Anterior cingulate cortex (tissue), 58 donors: ENCODE results near the gene KRTAP25-1.

Source experiments
- DNase-seq, 58 donors: peaks; one replicate each; lab custom pipeline; 2025; lab: John Stamatoyannopoulos, UW

Gene KRTAP25-1

DNA sequence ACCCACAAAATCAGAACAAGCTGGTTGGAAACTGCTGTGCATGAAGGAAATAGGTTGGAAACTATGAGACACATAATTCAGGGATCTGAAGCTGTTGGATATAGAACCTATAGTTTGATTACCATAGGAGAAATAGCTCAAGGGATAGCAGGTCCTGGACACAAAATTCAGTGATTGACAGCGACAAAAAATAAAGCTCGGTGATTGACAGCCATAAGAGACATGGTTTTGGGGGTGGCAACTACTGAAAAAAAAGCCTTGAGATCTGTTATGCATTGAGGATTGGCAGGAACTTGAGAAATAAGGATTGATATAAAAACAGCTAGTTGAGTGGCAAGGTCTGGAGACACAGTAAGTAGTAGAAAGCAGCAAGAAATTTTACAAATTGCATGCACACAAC is at the start of gene KRTAP25-1:
Gene KRTAP25-1, minus strand, starts transcription at position 300 of the 400 bp plus-strand sequence. Its CDS starts 24 bp downstream, at position 276.
- no peak for DNase-seq

DNA sequence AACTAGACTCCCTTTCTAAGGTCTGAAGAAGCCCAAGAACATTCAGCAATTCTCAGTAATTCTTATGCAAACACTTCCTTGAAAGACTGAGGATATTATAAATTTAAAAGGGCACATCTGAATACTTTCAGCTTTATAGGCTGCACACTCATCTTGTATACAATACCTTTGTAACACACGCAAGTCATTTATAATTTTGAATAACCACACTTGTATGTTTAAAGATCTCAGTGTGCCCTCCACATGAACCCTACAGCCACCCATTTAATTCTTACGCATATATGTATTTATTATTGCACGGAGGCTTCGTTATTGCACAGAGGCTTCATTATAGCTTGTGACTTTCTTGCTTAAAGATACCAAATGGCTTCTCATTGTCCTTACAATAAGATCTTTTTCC is 49.4 kb upstream of the KRTAP25-1 start:
- no peak for DNase-seq

- no peak for DNase-seq
Observed at GRCh38 chr21:30337772-30338171, 48.5 kb upstream of the KRTAP25-1 start.

DNA sequence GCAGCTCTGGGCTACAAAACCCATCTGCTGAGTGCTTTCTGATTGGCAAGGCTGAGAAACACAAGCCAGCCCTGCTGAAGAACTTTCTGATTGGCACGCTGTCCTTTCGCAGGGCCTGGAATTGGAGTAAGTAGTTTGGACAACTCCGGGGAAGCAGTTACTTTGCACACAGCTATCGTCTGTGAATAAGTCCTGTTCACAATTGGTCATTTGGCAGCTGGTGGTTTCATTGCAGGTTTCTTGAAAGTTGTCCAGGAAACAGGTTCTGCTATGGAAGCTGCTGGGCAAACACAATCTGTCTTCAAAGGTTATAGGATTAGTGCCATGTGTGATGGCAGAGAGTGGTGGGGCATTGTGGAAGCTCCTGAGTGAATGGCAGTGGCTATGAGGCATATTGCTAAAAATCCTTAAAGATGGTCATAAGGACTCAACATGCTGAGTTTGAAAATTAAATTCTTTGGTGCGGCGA is 48.0 kb upstream of the KRTAP25-1 start, which contains the start of gene KRTAP27-1:
Gene KRTAP27-1, minus strand, starts transcription at position 419 of the 469 bp plus-strand sequence. Its CDS starts 26 bp downstream, at position 393.
- no peak for DNase-seq

DNA sequence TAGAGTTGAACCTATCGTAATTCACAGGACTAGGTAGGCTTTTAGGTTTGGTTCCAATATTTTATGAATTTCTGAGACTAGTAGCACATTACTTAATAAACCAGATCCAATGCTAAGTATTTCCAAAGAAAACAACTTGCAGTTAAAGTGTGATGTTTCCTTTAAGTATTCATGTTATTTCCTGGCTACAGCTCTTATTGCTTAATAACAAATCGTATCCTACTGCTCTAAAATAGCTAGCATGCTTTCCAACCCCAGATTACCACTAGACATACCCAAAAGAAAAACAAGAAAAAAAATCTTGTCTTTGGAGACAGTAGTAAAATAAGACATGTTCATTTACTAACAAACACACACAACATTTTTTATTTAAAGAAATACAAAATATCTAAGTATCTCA is 47.3 kb upstream of the KRTAP25-1 start:
- no peak for DNase-seq

- no peak for DNase-seq
Observed at GRCh38 chr21:30333736-30334135, 44.4 kb upstream of the KRTAP25-1 start.

DNA sequence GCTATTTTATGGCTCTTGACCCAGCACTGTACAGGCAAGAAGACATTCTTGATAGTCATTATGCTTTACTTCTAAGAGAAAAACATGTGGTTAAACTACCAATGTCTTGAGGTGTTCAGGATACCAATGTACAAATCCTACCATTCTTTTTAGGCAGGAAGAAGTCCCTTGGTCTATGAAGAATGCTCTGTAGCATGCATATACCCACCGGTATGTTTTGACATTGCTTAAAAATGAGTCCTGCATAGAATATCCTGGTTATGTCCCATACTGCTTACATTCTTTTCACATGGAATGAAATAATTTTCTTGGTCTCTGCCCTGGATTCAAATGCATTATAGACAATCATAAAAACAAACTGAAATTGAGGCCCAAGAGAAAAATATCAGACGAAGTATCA is 43.4 kb upstream of the KRTAP25-1 start:
- no peak for DNase-seq

DNA sequence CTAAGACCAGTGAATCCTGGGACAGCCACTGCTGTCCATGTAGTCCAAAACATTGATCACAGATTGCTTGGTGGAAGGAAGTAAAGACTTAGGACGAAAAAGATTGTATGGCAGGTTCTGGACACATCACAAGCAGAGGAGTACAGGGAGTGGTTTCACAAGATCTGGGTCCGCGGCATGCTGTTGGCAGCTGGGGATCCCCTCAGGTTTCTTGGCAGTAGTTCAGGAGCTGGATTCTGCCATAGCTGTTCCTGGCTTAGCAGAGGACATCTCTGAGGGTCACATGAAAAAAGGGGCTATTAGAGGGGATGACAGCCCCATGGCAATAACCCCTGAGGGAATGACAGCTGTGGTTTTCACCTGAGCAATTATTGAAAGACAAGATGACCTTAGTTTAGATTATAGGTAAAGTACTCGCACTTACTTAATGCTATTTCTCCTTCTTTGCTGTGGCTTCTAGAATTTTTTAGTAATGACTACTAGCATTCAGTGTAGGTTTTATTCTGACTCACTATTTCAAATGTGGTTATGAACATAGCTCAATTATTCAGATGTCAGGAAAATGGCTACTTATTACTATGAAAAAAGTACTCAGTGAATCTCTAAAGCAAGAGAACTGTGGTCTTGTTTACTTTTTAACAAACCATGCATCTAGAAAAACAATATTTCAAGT is 40.0 kb upstream of the KRTAP25-1 start:
- no peak for DNase-seq

DNA sequence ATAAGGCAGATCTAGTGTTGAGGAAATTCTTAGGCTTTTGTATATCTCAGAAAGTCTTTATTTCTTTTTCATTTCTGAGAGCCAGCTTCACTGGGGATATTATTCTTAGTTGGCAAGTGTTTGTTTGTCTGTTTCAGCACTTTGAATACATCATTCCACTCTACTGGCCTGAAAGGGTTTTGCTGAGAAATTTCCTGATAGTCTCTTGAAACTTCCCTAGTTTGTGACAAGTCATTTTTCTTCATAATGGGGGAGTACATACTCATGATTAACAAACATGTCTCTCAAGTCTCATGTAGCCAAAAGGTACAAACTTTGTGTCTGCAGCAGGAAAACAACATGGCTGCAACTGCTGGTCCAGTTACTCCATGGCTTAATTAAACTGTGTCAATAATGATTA is 37.1 kb upstream of the KRTAP25-1 start:
- DNase-seq, result no peak

- no peak for DNase-seq
Observed at GRCh38 chr21:30320215-30320614, 30.9 kb upstream of the KRTAP25-1 start, which contains the start of gene KRTAP26-1. TSS of gene KRTAP26-1 (minus strand) at chr21:30320315. CDS start at chr21:30320035, 280 bp downstream.

DNA sequence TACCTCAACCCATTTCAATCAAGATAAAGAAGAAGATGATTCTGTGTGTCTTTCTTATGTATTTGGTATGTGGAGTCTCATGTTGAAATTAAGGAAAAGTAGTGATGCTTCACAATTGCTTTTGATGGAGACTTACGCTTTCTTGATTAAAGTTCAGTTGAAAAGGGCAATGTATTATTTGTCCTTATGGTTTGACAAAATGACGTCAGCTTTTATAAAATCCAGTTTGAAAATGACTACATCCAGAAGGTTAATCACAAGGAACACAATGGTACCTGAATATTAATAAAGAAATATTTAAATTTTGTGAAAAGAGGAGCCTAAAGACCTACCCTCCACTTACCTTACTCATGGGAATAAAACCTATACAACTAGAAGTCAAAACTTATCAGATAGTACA is 26.4 kb upstream of the KRTAP25-1 start:
- DNase-seq, result no peak

- no peak for DNase-seq
Observed at GRCh38 chr21:30306884-30307283, 17.6 kb upstream of the KRTAP25-1 start.

DNA sequence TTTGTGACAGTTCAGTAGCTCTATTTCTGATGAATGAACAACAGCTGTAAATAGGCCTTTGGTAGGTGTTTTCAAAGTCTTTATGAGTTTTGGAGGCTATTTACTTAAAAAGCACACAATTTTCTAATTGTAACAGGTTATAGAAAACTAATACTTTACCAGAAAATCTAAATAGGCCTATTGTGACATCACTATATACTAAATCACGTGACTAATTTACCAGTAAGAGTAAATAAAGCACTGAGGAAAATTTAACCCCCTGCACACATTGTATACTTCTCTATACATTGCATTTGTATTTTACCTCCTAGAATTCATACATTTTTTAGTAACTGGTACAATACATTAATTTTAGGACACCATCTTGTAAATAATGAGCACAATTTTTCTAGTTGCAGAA is 15.8 kb upstream of the KRTAP25-1 start:
- DNase-seq, result no peak

GRCh38 chr21:30282850-30283249 is 6.5 kb downstream of the KRTAP25-1 start, which contains the start of gene KRTAP24-1:
TSS of gene KRTAP24-1 (minus strand) at chr21:30282950. CDS start at chr21:30282932, 18 bp downstream.
- no peak for DNase-seq

GRCh38 chr21:30271611-30272010 is 17.7 kb downstream of the KRTAP25-1 start:
- DNase-seq, result no peak

DNA sequence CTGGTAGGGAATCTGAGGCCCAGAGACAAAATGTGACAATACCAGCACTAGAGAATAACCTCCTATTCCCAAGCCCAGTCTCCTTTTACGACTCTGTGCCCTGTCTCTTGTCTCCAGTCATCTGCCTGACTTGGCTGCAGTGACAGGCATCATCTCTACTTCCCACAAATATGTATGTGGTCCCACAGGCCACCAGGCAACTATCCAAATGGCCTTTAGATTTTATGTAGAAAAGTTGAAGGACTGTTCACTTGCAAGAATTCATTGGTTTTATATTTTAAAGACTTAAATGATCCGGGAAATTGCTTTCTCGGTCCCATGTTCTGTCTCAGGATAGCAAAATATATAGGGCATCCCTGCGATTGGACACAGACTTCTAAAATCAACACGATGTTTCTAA is 18.2 kb downstream of the KRTAP25-1 start:
- no peak for DNase-seq

DNA sequence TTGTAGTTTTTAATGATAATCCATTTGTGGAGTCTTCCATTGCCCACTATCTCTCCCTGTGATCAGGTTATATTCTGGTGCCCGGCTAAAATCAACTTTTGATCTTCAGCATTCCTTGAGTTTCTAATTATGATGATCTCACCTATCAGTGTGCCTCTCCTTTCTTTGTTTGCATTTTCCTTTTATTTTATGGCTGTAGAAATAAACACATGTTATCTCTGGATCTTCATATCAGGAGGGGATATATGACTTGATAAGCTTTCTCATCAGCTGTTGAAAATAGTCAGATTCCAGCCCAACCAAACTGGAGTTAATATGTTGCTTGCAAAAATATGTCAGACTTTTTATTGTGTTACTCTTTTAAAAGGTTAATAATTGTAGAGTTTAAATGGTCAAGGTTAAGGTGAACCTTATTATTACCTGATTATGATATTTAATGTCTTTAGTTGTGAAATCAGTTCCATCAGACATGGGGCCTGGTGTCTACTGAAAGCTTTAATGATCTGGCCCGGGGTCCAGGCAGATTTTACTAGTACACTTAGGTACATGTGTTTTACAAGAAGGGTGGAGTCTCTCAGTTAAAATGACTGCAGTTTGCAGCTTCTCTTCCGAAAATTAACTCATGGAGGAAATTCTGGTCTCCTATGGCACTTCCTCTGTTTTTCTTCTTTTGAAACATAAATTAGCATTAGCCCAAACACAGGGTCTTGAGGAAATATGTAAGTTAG is 19.3 kb downstream of the KRTAP25-1 start:
- no peak for DNase-seq

- DNase-seq, result no peak
Observed at GRCh38 chr21:30268608-30269197, 20.6 kb downstream of the KRTAP25-1 start.

GRCh38 chr21:30257773-30258172 is 31.5 kb downstream of the KRTAP25-1 start:
- DNase-seq, result no peak

DNA sequence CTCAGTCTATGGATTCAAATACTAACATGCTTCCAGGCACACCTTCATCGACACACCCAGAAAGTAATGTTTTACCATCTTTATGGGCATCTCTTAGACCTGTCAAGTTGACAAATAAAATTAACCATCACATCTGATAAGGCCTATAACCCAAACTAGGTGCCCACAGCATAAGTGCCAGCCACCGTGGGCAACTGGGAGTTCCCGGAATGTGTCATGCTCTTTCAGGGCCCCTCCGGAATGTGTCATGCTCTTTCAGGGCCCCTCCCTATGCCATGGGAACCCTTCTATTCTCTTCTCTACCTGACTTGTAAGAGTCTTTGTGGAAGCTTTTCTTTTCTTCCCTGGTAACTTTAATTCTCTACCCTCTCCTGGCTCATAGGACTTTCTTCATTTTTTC is 33.2 kb downstream of the KRTAP25-1 start:
- DNase-seq, result no peak

DNA sequence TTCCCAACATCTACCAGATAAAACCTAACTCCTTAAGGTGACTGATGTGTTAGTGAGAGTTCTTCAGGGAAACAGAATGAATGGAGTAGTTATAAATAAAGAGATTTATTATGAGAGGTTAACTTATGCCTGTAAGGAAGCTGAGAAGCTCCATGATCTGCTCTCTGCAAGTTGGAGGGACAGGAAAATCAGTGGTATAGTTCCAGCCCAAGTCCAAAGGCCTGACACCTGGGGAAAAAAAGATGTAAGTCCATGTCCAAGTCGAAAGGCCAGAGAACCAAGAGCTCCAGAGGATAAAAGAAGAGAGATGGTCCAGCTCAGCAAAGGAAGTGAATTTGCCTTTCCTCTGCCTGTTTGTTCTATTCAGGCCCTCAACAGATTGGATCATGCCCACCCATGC is 33.6 kb downstream of the KRTAP25-1 start:
- DNase-seq, result no peak
